NCI-H2171 treated with DMSO at 0.1 percent for 48 hours (cell line): ENCODE measurements around the gene EHD3.

Source experiments
- DNase-seq: peaks from one replicate; lab custom pipeline; 2025; lab: John Stamatoyannopoulos, UW

EHD3 gene

GRCh38 chr2:31237348-31238017 lies 3.5 kb downstream of the EHD3 start:
- DNase-seq: no peak

DNA sequence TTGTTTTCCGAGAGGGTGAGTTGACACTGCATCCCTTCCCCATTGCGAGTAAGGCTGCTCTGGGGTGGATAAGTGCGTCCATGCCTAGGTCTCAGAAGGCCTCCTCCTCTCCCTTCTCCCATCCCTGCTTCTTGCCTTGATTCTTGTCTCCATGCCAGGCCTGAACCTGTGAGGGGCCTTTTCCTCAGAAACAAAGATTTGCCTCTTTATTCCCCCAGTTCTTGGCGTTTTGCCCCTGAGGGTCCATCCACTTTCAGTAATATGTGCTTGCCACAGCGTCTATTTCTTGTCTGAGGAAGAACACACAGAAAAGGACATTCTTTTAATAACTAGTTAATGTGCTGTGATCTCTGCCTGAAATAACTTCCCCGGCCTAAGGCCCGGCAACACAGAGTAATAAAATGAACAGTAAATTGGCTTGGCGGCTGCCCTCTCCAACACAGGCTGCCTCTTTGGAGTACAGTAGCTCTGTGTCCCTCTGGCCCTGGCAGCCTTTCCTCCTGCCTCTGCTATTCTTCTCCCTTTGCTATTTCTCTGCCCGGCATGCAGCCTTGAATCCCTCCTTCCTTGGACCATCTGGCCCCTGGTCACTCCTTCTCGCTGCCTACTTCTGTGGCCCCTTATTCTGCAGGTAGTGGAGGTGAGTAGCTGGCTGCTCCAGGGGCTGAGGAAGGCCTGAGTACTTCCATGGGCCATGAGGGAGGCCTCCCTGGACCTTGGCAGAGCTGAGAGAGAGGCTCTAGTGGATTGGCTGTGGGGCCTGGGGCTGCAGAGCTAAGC lies 4.4 kb downstream of the EHD3 start:
- no peak for DNase-seq

DNA sequence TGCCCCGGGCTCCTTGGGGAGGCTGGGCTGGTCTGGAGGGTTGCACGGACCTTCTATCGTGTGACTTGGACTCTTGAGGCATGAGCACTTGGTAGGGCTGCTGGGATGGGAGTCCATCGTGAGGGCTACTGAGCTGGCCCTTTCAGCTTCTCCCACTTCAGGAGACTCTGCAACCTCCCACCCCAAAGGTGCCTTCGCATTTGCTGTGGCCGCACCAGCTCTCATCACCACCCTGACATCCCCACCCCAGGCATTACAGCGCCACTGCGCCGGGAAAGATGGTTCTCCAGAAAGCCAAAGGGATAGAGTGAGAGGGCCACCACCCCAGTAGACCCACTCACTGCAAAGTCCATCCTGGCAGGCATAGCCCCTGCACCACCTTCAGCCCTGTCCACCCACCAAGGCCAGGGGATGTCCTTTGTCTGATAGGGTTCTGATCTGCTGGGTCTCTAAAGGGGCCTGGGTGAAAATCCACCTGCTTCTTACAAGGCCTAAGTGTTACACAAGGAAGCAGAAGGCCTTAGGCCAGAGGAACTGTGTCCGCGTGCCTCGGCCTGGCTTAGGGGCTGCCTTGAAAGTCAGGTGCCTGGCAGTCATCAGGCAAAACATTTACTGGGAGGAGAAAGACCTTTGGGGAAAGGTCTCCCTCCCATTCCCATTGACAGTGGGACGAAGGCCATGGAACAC lies 5.1 kb downstream of the EHD3 start:
- DNase-seq: no peak

DNA sequence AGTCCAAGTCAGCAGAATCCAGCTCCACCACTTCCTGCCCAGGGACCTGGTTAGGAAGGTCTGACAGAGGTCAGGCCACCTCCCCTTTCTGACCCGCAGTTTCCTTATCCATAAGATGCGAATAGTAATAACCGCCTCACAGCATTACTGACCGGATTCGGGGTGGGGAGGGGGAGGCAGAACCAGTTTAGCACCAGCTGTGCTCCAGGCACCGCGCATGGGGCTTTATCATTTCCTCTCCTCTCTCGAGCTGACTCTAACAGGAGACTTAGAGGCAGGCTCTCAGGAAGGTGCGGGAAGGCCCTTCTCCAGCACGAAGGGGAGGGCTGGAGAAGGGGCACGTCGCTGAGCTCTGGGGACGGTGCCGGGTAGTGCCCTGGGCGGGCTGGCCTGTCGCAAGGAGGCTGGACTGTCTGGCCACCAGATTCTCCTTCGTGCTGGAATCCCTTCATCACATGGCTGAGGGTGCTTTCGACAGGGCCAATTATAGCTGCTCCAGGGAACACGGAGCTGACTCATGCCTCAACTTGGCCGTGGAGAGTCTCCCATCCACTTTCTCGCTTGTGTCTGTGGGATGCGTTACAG lies 5.7 kb downstream of the EHD3 start:
- no peak for DNase-seq

DNA sequence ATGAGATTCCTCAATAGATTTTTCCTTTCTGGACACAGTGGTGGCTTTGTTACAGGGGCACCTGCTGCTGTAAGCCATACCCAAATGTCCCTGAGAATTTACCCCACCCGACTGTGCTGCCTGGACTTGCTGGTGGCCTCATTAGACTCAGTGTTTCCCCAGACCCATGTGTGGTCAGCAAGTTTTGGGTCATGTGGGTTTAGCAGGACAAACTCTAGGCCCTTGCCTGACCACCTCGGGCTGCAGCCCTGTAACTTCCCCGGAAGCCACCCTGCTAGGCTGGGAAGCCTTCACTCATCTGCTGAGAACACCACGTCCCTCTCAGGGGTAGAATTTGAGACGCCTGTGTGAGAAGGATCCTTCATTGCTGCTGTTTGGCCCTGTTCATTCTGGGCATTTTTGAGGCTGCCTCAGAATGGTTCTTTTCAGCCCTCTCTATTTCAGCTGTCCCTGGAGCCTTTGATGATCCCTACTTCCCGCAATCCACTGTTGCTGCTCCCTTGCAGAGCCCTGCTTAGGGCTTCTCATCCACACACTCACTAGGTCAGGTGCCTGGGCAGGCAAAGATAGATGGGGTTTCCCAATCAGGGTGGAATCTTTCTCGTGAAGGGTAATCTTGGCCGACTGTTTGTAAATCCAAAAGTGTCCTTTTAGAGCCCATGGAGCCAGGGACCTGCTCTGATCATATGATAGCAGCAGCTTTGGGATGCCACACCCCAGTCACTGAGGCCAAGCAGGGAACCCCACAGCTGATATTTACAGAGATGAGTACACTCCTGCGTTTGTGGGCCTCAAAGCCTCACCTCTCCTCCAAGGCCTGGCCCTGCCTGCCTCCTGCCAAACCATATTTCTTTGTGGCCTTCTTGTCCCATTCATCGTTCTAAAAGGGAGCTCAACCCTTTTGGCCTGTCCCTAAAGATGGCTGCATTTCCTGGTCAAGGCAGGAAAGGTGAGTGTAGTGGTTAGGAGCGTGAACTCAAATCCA lies 6.7 kb downstream of the EHD3 start:
- DNase-seq: no peak

DNA sequence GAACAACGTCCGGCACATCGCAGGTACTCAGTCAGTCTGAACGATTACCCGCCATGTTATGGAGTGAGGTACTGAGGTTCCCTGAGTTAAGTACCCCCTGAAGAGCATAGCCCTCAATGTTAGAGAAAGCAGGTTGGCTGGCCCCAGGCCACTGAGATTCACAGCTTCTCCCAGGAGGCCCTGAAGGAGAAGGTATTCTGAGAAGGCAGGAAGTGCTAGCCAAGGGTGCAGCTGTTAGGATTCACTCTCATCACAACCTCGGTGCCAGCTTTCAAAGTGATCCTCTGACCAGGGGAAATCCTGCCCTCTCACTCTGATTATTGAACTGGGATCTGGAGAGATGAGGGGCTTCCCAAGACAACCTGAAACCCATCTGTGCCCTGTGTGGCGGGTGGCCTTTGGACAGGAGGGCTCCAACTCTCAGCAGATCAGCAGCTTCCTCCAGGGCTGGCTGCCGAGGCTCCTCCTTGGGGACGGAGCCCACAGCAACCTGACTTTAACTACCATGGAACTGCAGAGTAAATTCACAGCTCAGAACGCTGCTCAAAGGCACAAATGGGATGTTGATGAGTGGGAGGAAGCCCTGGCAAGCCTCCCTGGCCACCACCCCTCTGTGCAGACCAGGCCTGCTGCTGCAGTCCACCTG lies 7.8 kb downstream of the EHD3 start:
- no peak for DNase-seq

DNA sequence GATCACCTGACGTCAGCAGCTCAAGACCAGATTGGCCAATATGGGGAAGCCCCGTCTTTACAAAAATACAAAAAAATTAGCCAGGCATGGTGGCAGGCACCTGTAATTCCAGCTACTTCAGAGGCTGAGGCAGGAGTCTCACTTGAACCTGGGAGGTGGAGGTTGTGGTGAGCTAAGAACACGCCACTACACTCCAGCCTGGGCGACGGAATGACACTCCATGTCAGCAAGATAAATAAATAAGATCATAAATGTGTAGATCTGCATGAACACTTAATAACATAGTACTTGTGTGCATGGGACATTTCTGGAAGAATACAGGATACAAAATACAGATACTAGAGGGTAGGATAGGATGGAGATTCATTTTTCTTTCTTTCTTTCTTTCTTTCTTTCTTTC lies 9.1 kb downstream of the EHD3 start:
- DNase-seq: no peak

GRCh38 chr2:31244101-31244500 lies 10.1 kb downstream of the EHD3 start:
- no peak for DNase-seq

DNA sequence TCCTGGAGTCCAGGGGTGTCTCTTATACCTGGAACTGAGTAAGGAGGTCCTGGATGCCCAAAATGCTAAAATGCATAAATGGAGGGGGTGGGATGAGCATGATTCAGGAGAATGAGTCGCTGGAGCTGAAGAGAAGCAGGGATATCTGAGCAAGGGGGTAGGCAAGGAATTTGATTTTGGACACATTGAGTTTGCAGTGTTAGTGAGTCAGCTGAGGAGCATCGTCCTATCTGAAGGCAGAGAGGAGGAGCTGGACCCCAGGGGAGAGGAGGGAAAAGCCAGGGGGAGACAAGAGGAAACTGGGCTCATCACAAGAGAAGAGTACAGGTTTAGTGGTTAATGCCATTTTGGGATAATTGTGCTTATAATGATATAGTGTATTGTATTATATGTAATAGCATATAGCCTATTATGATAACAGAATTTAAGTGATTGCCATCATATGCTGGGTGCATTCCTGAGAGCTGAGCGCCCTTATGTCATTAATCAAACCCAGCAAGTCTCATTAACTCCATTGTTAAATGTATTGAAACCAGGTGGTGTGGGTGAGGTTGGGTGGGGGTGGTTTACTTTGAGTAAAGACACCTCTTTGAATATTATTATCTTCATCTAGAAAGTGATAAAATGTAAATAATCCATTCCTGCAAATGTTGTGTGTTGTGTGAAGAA lies 12.4 kb downstream of the EHD3 start:
- DNase-seq: no peak

GRCh38 chr2:31247711-31248110 lies 13.8 kb downstream of the EHD3 start:
- DNase-seq: no peak

DNA sequence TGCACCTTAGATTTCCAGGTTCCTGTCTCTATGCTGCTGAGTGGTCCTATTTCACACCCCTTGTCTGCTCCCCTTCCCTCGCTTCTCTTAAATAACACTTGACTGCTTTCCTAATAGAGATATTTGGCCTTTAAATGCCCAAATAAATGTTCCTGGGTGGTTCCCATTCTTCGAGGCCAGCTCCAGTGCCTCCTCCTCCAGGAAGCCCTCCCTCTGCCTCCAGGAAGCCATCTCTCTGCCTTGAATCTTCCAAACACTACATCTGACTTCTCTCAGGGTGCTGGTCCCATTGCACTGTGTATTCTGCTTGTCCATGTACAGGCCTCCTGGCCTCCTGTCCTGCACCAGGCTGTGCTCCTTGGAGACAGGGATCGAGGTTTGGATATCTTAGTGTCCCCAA lies 14.2 kb downstream of the EHD3 start:
- DNase-seq: no peak

- no peak for DNase-seq
These were observed 15.2 kb downstream of the EHD3 start for GRCh38 chr2:31249009-31249690.

- no peak for DNase-seq
These were observed 17.1 kb downstream of the EHD3 start for GRCh38 chr2:31251018-31251417.

- no peak for DNase-seq
These were observed 17.9 kb downstream of the EHD3 start for GRCh38 chr2:31251851-31252250.

- DNase-seq: peak; percentile 28
These were observed 19.6 kb downstream of the EHD3 start for GRCh38 chr2:31253356-31254131.

DNA sequence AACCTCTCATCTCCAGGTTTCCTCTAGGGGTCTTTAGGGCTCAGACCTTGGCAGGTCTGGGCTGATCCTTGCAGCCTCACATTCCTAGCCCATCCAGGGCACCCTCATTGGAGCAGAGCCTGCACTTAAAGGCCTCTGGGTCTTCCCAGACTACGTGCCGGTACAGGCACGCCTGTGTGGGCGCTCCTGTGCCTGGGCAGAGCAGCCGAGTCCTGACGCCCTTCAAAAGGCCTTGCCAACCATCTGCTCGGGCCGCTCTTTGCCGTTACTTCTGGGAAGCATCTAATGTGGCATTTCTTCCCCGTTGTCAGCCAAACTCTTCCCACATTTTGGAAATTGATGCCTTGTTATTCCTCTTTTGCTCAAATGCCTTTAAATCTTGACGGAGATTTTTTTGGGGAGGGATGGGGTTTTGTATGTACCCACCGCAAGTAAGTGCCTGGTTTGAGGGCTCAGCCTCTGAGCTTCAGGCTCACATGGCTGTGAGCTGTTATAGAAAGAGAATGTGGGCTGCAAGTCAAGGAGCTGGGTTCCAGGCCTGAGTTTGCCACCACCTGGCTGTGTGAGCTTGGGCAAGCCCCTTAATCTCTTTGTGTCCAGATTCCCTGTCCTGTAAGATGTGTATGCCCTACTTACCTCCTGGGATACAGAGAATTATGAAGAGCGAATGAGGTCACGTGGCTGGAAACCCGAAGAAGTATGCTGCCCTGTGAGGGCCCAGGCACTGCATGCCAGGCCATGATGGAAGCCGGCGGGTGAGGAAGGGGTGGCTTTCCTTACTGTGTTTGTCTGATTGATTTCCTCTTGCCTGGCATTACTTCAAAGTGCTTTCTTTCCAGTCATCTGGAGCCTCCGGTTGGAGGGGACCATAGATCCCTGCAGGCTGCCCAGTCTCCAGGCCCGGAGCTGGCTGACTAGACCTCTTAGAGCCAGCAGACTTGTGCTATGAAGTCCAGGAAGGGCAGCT lies 20.6 kb downstream of the EHD3 start:
- no peak for DNase-seq

DNA sequence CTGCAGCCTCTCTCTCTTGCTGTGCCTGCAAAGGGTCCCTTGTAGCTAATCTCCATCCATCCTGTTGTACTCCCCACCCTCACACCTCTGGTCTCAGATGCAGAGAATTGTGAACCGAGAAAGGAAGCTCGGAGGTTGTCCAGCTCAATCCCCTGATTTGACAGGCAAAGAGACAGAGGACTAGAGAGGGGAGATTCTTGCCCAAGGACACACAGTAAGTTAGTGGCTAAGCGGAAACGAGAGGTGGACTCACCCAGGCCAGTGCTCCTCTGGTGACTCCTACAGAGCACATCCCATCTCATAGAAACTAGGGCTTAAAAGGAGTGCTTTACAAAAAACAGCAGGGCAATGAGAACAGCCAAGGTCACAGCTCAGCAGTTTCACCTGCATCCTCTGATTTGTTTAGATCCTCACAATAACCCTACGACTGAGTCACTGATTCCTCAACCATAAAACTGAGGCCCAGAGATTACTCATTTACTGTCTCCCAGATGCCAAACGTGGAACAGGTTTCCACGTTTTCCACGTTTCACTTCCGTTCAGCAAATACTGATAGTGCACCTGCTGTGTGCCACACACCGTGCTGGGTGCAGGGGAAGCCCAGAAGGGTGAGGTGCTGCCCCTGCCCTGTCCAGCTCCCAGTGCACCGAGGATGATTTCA lies 22.1 kb downstream of the EHD3 start:
- DNase-seq: no peak
